MM.1S (cell line): Measurements from ENCODE around the gene NNT.

ENCODE experiments used
- DNase-seq: peaks from one replicate; pipeline ENCODE4 v3.0.0-alpha.2; 2015
- H2AFZ ChIP-seq: fragments of 300-600 bp; sonication (generic); 2 replicates; pipeline ENCODE4 v1.6.0; 2016; ENCODE audit warnings: antibody characterized with exemption, low read length
- H3F3A ChIP-seq: fragments of 300-600 bp; sonication (generic); 2 replicates; pipeline ENCODE4 v1.6.1; 2016; ENCODE audit warnings: mild to moderate bottlenecking, antibody characterized with exemption, low read length, moderate library complexity, mixed read lengths; ENCODE audit not compliant: insufficient read depth
- H3K27ac ChIP-seq: fragments of 300-600 bp; sonication (generic); 2 replicates; pipeline ENCODE4 v1.5.1; 2016; ENCODE audit warnings: mild to moderate bottlenecking, low read length
- H3K27me3 ChIP-seq: fragments of 300-600 bp; sonication (generic); replicated peaks from 2 replicates; pipeline ENCODE4 v1.6.0; 2016; ENCODE audit warnings: low read length; ENCODE audit not compliant: insufficient read depth
- H3K36me3 ChIP-seq: fragments of 300-600 bp; sonication (generic); replicated peaks from 2 replicates; pipeline ENCODE4 v1.6.1; 2016; ENCODE audit warnings: mild to moderate bottlenecking, low read length, mixed read lengths; ENCODE audit not compliant: insufficient read depth
- H3K4me1 ChIP-seq: fragments of 300-600 bp; sonication (generic); 2 replicates; pipeline ENCODE4 v1.6.1; 2016; ENCODE audit warnings: low read length, mixed read lengths
- H3K4me2 ChIP-seq: fragments of 300-600 bp; sonication (generic); 2 replicates; pipeline ENCODE4 v1.6.0; 2016; ENCODE audit warnings: low read depth, low read length
- H3K4me3 ChIP-seq: fragments of 300-600 bp; sonication (generic); 2 replicates; pipeline ENCODE4 v1.5.1; 2016; ENCODE audit warnings: low read length, mixed read lengths
- H3K79me2 ChIP-seq: fragments of 300-600 bp; sonication (generic); 2 replicates; pipeline ENCODE4 v1.6.1; 2016; ENCODE audit warnings: mixed run types, low read length, mixed read lengths
- H3K9ac ChIP-seq: fragments of 300-600 bp; sonication (generic); 2 replicates; pipeline ENCODE4 v1.6.1; 2016; ENCODE audit warnings: low read length, mixed read lengths
- H3K9me2 ChIP-seq: fragments of 300-600 bp; sonication (generic); replicated peaks from 2 replicates; pipeline ENCODE4 v1.6.1; 2016; ENCODE audit warnings: mild to moderate bottlenecking, low read length, mixed read lengths; ENCODE audit not compliant: insufficient read depth
- H3K9me3 ChIP-seq: fragments of 300-600 bp; sonication (generic); replicated peaks from 2 replicates; pipeline ENCODE4 v1.6.1; 2016; ENCODE audit warnings: mild to moderate bottlenecking, low read length, mixed read lengths; ENCODE audit not compliant: insufficient read depth
- H4K20me1 ChIP-seq: fragments of 300-600 bp; sonication (generic); 2 replicates; pipeline ENCODE4 v1.6.1; 2016; ENCODE audit warnings: mild to moderate bottlenecking, low read length, moderate library complexity, mixed read lengths; ENCODE audit not compliant: insufficient read depth
- EZH2 ChIP-seq: fragments of 300-600 bp; sonication (generic); optimal IDR thresholded peaks from 2 replicates; pipeline ENCODE3; 2017; ENCODE audit warnings: low read depth, mild to moderate bottlenecking, antibody characterized with exemption, low read length, mixed read lengths
- EZH2phosphoT487 ChIP-seq: fragments of 300-600 bp; sonication (generic); IDR thresholded peaks from 2 replicates; pipeline ENCODE4 v1.6.1; 2018; ENCODE audit warnings: antibody characterized with exemption, low read length
- TF ChIP-seq, protein P1 (sequence below): fragments of 300-600 bp; sonication (generic); IDR thresholded peaks from 2 replicates; pipeline ENCODE4 v1.5.1; 2016; ENCODE audit warnings: antibody characterized with exemption, low read length, mixed read lengths

The NNT gene

DNA sequence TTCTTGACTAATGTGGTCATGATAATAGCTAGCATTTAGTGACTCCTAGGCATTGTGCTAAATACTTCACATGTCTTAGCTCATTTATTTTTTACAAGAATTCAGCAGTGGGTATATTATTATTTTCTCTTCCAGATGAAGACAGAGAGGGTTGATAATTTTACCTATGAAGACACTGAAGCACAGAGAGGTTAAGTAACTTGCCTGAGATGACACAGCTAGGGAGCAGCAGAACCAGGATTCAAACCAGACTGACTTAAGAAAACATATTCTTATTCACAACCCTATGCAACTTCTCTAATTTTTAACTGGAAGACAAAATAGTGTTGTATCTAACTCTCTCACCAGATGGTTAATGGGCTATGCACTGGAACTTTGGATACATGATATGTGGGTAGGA lies 44.8 kb downstream of the NNT start:
- no peaks in the 10 kb centered on the region; the same call in 1 of the 2 replicates for H3F3A ChIP-seq
- H3K4me2 ChIP-seq, result no peak overlapping the region
- 0 out of 2 replicates have a peak, but pooled peaks cover 5% of the 10 kb centered on the region for H3K79me2 ChIP-seq
- no peak overlapping the region for H2AFZ ChIP-seq
- H4K20me1 ChIP-seq, result no peaks in the 10 kb centered on the region
- no peak overlapping the region for H3K27ac ChIP-seq
- TF ChIP-seq, protein P1, sequence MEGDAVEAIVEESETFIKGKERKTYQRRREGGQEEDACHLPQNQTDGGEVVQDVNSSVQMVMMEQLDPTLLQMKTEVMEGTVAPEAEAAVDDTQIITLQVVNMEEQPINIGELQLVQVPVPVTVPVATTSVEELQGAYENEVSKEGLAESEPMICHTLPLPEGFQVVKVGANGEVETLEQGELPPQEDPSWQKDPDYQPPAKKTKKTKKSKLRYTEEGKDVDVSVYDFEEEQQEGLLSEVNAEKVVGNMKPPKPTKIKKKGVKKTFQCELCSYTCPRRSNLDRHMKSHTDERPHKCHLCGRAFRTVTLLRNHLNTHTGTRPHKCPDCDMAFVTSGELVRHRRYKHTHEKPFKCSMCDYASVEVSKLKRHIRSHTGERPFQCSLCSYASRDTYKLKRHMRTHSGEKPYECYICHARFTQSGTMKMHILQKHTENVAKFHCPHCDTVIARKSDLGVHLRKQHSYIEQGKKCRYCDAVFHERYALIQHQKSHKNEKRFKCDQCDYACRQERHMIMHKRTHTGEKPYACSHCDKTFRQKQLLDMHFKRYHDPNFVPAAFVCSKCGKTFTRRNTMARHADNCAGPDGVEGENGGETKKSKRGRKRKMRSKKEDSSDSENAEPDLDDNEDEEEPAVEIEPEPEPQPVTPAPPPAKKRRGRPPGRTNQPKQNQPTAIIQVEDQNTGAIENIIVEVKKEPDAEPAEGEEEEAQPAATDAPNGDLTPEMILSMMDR, result no peak
- H3K9me2 ChIP-seq, result no peaks in the 10 kb centered on the region
- H3K36me3 ChIP-seq, result peaks cover 16% of the 10 kb centered on the region
- no peak for DNase-seq
- H3K27me3 ChIP-seq, result no peaks in the 10 kb centered on the region
- no peak overlapping the region for H3K9ac ChIP-seq
- H3K9me3 ChIP-seq, result no peaks in the 10 kb centered on the region
- H3K4me3 ChIP-seq, result no peak overlapping the region
- H3K4me1 ChIP-seq, result no peaks in the 10 kb centered on the region

DNA sequence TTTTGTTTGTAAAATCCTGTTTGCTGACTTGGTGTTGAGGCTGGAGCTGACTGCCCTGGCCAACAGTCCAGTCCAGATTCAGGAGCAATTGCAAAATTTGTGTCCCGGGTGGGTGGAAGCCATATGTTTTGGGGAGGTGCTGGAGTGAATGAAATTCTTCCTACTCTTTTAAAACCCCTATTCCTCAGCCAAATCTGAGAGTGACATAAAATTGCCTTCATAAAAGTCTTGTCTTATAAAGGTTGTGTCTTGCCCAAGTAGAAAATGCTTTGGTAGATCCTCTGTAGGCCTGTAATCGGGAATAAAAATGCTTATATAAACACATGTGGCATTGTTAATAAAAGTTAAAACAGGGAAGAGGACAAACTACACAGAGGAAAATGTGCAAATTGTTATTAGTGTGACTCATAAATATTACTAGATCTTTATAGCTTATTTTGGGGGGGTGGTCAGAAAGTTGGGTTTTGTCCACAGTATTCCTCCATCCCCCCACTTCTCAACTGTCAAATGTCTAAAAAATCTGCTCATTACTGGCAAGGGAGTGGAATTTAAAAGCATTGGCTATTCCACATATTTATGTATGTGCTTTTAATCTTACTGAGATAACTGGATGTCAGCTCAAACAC lies 45.6 kb downstream of the NNT start:
- no peak overlapping the region for H2AFZ ChIP-seq
- H3K4me3 ChIP-seq, result no peak overlapping the region
- H3K9ac ChIP-seq, result no peak overlapping the region
- H3K4me1 ChIP-seq, result no peaks in the 10 kb centered on the region
- no peaks in the 10 kb centered on the region for H3K27me3 ChIP-seq
- H3K9me2 ChIP-seq, result no peaks in the 10 kb centered on the region
- H4K20me1 ChIP-seq, result no peaks in the 10 kb centered on the region
- H3F3A ChIP-seq, result no peaks in the 10 kb centered on the region; the same call in 1 of the 2 replicates
- H3K36me3 ChIP-seq, result peaks cover 16% of the 10 kb centered on the region
- no peaks in the 10 kb centered on the region for H3K9me3 ChIP-seq
- no peak overlapping the region for H3K4me2 ChIP-seq
- TF ChIP-seq EZH2phosphoT487 (no peak), EZH2 (no peak)
- TF ChIP-seq, protein P1, result no peak
- 0 out of 2 replicates have a peak, but pooled peaks cover 5% of the 10 kb centered on the region for H3K79me2 ChIP-seq
- H3K27ac ChIP-seq, result no peak overlapping the region
- no peak for DNase-seq

DNA sequence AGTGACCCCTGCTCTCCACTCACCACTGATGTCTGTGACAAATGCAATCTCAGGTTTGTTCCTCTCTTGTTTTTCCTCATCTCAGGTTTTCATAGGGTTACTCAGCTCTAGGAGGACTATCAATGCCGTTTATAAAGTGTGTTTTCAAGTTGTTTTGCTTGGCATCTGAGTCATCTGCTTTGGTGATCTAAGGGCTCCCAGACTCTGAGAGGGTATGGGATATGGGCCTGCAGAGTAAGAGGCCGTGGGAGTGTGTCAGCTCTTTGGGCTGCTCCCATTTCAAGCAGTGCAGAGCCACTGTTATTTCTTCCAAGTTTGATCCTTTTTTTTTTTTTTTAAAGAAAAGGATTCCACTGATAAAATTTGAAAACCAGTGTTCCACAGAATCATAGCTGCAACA lies 46.3 kb downstream of the NNT start:
- DNase-seq, result no peak
- H3K9ac ChIP-seq, result no peak overlapping the region
- H3K36me3 ChIP-seq, result peaks cover 16% of the 10 kb centered on the region
- H3K9me2 ChIP-seq, result no peaks in the 10 kb centered on the region
- no peak overlapping the region for H2AFZ ChIP-seq
- no peaks in the 10 kb centered on the region; the same call in 1 of the 2 replicates for H3F3A ChIP-seq
- no peaks in the 10 kb centered on the region for H3K79me2 ChIP-seq
- no peaks in the 10 kb centered on the region for H3K9me3 ChIP-seq
- no peaks in the 10 kb centered on the region for H4K20me1 ChIP-seq
- H3K27ac ChIP-seq, result no peak overlapping the region
- H3K4me2 ChIP-seq, result no peak overlapping the region
- no peak overlapping the region for H3K4me3 ChIP-seq
- TF ChIP-seq, protein P1, result no peak
- TF ChIP-seq EZH2phosphoT487 (no peak), EZH2 (no peak)
- H3K27me3 ChIP-seq, result no peaks in the 10 kb centered on the region
- H3K4me1 ChIP-seq, result no peaks in the 10 kb centered on the region
